Measurements from ENCODE around the gene NFIC.

DNA sequence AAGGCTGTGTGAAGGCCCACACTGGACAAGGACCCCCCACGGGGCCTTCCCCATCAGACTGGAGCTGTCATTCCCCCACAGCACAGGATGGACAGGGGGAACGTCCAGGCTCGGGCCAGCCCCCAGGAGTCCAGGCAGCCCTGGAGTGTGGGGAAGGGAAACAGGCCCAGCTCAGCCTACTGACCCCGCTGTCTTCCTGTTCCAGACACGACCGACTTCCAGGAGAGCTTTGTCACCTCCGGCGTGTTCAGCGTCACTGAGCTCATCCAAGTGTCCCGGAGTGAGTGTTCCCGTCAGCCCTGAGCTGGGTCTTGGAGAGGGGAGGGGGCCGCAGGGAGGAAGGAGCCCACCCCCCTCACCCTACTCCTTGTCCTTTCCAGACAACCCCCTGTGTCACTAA is 66.9 kb downstream of the NFIC start:
- no peak for TF ChIP-seq EZH2 (IDR thresholded peaks at IDR 0.05; ENCODE audit: borderline replicate concordance)
- TF ChIP-seq, protein P1, sequence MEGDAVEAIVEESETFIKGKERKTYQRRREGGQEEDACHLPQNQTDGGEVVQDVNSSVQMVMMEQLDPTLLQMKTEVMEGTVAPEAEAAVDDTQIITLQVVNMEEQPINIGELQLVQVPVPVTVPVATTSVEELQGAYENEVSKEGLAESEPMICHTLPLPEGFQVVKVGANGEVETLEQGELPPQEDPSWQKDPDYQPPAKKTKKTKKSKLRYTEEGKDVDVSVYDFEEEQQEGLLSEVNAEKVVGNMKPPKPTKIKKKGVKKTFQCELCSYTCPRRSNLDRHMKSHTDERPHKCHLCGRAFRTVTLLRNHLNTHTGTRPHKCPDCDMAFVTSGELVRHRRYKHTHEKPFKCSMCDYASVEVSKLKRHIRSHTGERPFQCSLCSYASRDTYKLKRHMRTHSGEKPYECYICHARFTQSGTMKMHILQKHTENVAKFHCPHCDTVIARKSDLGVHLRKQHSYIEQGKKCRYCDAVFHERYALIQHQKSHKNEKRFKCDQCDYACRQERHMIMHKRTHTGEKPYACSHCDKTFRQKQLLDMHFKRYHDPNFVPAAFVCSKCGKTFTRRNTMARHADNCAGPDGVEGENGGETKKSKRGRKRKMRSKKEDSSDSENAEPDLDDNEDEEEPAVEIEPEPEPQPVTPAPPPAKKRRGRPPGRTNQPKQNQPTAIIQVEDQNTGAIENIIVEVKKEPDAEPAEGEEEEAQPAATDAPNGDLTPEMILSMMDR (IDR thresholded peaks at IDR 0.05; ENCODE audit: poor library complexity) = no peak
